Measurements from ENCODE around the gene PGS1. TPM values are rescaled to one million over a fixed set of nuclear protein-coding genes. Genes with fewer than 3 reads are reported as not detected.

PGS1 gene
- total RNA-seq, 1 donor from 2014 or later: 45.2 TPM

DNA sequence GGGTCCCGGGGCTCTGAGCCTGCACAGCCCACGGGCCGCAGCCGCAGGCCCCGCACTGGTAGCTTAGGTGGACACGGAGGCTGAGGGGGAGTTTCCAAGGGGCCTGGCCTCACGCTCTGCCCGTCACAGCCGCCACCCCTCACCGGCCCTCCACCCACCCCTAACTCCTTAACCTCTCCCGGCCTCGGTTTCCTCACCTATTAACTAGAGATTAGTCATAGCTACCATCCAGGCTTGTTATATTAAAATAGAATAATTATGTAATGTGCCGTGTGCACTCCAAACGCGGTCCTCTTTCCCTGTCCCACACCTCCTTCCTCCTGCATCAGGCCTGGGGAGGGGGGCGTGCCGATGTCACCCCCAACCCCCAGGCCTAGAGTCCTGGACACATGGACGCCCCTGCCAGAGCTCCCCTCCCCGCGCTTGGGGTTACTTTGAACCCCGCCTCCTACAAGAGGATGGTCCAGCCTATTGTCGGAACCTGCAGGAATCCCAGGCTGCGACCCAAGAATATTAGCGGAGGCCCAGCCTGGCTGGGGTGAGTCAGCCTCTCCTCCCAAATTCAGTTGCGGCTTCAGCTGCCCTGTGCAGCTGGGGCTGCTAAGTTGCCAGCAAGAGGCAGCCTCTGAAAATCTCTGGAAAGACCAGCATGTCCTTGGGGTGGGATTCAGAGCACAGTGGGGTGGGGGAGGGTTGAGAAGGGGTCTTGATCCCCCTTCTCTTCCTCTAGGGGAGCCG, 35.8 kb upstream of the PGS1 start:
- H3K79me2 ChIP-seq (ENCODE audit: low read depth): no peaks in the 10 kb centered on the region
- H4K20me1 ChIP-seq (ENCODE audit: low read depth): no peaks in the 10 kb centered on the region
- H3K4me3 ChIP-seq: peak overlapping the region; percentile 46
- TF ChIP-seq EZH2 (IDR thresholded peaks at IDR 0.05) (no peak), EZH2phosphoT487 (IDR thresholded peaks at IDR 0.05) (no peak)
- TF ChIP-seq, protein P1, sequence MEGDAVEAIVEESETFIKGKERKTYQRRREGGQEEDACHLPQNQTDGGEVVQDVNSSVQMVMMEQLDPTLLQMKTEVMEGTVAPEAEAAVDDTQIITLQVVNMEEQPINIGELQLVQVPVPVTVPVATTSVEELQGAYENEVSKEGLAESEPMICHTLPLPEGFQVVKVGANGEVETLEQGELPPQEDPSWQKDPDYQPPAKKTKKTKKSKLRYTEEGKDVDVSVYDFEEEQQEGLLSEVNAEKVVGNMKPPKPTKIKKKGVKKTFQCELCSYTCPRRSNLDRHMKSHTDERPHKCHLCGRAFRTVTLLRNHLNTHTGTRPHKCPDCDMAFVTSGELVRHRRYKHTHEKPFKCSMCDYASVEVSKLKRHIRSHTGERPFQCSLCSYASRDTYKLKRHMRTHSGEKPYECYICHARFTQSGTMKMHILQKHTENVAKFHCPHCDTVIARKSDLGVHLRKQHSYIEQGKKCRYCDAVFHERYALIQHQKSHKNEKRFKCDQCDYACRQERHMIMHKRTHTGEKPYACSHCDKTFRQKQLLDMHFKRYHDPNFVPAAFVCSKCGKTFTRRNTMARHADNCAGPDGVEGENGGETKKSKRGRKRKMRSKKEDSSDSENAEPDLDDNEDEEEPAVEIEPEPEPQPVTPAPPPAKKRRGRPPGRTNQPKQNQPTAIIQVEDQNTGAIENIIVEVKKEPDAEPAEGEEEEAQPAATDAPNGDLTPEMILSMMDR (IDR thresholded peaks at IDR 0.05): no peak
- peak overlapping the region; percentile 69 for H3K4me3 Mint-ChIP-seq
- H3K27ac ChIP-seq: no peak overlapping the region
- peak overlapping the region; percentile 86 for H3K4me2 ChIP-seq
- peak overlapping the region; percentile 32 for H2AFZ ChIP-seq (replicated peaks)
- H3K9ac ChIP-seq: no peak overlapping the region
- H3K36me3 ChIP-seq: no peaks in the 10 kb centered on the region
- no peaks in the 10 kb centered on the region for H3K9me3 ChIP-seq (ENCODE audit: low read depth)
- peak overlapping the region; percentile 25 for H3K27ac Mint-ChIP-seq
- peaks cover 14% of the 10 kb centered on the region for H3K4me1 ChIP-seq
- H3K36me3 Mint-ChIP-seq: no peaks in the 10 kb centered on the region
- H3F3A ChIP-seq (ENCODE audit: low read depth): peaks cover 25% of the 10 kb centered on the region
- H3K9me3 Mint-ChIP-seq: no peaks in the 10 kb centered on the region
- H3K27me3 Mint-ChIP-seq (ENCODE audit: insufficient read depth, low read depth): peaks cover 11% of the 10 kb centered on the region
- DNase-seq (ENCODE audit: low spot score): no peak
- peaks cover 70% of the 10 kb centered on the region for H3K27me3 ChIP-seq
- H3K4me1 Mint-ChIP-seq: peaks cover 28% of the 10 kb centered on the region

DNA sequence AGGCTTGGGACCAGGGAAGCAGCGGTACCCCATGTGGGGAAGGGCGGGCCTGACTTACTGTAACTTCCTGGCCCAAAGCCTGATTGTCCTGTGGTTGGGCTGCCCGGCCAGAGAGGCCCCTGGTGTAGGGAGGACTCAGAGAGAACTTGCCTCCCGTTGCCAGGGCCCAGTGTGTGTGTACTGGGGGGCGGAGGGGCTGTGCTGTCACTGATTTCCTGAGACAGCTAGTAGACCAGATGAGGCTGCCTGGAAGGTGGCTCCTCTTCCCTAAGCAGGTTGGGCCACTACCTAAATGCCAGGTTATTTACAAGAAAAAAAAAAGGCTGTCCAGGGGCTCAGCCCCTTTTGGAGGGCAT, 35.3 kb upstream of the PGS1 start:
- no peak for DNase-seq (ENCODE audit: low spot score)
- Histone ChIP-seq H3K4me2 (peak overlapping the region; percentile 86), H3K4me3 (no peak overlapping the region)

DNA sequence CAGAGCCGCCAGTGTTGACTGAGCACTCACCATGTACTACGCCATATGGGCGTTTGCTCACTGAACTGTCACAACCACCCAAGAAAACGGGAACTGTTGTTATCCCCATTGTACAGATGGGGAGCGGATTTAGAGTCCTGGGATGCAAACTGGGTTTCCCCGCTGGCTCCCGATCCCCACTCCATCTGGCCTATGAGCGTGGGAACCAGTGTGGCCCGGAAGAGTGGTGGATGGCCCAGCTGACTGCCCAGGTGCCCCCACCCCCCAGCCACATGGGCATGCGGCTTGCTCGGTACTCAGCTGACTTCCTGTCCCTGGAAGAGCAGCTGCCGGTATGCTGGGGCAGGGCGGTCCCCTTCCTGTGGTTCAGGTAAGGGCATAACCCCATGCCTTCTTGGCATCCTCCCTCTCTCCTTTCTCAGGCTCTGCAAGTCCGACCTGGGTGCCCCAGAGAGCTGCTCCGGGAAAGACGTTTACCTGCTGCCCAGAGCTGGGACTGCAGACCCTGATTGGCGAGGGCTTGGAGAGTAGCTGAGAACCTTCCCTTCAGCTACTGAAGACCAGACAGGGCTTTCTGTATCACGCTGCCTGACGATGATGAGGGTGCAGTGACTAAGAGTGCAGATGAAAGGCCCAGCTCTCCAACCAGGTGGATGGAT, 34.8 kb upstream of the PGS1 start:
- no peaks in the 10 kb centered on the region for H3K79me2 ChIP-seq (ENCODE audit: low read depth)
- peaks cover 25% of the 10 kb centered on the region for H3F3A ChIP-seq (ENCODE audit: low read depth)
- H3K4me1 ChIP-seq: peaks cover 14% of the 10 kb centered on the region
- Mint-ChIP-seq H3K27ac (peak overlapping the region; percentile 17), H3K4me1 (peaks cover 28% of the 10 kb centered on the region), H3K36me3 (no peaks in the 10 kb centered on the region), H3K27me3 (ENCODE audit: insufficient read depth, low read depth) (peaks cover 11% of the 10 kb centered on the region), H3K9me3 (no peaks in the 10 kb centered on the region), H3K4me3 (no peak overlapping the region)
- H3K27me3 ChIP-seq: peaks cover 78% of the 10 kb centered on the region
- H4K20me1 ChIP-seq (ENCODE audit: low read depth): no peaks in the 10 kb centered on the region
- H3K4me2 ChIP-seq: no peak overlapping the region
- TF ChIP-seq EZH2 (IDR thresholded peaks at IDR 0.05): no peak
- TF ChIP-seq, protein P1 (IDR thresholded peaks at IDR 0.05): no peak
- TF ChIP-seq EZH2phosphoT487 (IDR thresholded peaks at IDR 0.05): no peak
- H3K9me3 ChIP-seq (ENCODE audit: low read depth): no peaks in the 10 kb centered on the region
- no peak overlapping the region for H2AFZ ChIP-seq (replicated peaks)
- no peaks in the 10 kb centered on the region for H3K36me3 ChIP-seq
- no peak overlapping the region for H3K4me3 ChIP-seq
- no peak for DNase-seq (ENCODE audit: low spot score)
- H3K27ac ChIP-seq: no peak overlapping the region
- H3K9ac ChIP-seq: no peak overlapping the region

More for the DNA sequence above, 35.3 kb upstream of the PGS1 start:
- no peak overlapping the region for H3K9ac ChIP-seq
- H3K36me3 ChIP-seq: no peaks in the 10 kb centered on the region
- H2AFZ ChIP-seq (replicated peaks): no peak overlapping the region
- H3K79me2 ChIP-seq (ENCODE audit: low read depth): no peaks in the 10 kb centered on the region
- no peak for TF ChIP-seq EZH2phosphoT487 (IDR thresholded peaks at IDR 0.05)
- no peak for TF ChIP-seq EZH2 (IDR thresholded peaks at IDR 0.05)
- TF ChIP-seq, protein P1 (IDR thresholded peaks at IDR 0.05): no peak
- peaks cover 14% of the 10 kb centered on the region for H3K4me1 ChIP-seq
- H3K4me3 Mint-ChIP-seq: no peak overlapping the region
- peak overlapping the region; percentile 17 for H3K27ac Mint-ChIP-seq
- no peaks in the 10 kb centered on the region for H4K20me1 ChIP-seq (ENCODE audit: low read depth)
- H3K27ac ChIP-seq: no peak overlapping the region
- no peaks in the 10 kb centered on the region for H3K9me3 Mint-ChIP-seq
- H3K4me1 Mint-ChIP-seq: peaks cover 28% of the 10 kb centered on the region
- peaks cover 25% of the 10 kb centered on the region for H3F3A ChIP-seq (ENCODE audit: low read depth)
- H3K9me3 ChIP-seq (ENCODE audit: low read depth): no peaks in the 10 kb centered on the region
- H3K36me3 Mint-ChIP-seq: no peaks in the 10 kb centered on the region
- peaks cover 76% of the 10 kb centered on the region for H3K27me3 ChIP-seq
- peaks cover 11% of the 10 kb centered on the region for H3K27me3 Mint-ChIP-seq (ENCODE audit: insufficient read depth, low read depth)
